ENCODE results near the gene RGS3.

The RGS3 gene

GRCh38 chr9:113585085-113585442, 121.5 kb downstream of the RGS3 start:
- no peak for DNase-seq (ENCODE audit: low read depth)

GRCh38 chr9:113585555-113585954, 122.0 kb downstream of the RGS3 start:
- no peak for DNase-seq (ENCODE audit: low read depth)

- DNase-seq (ENCODE audit: low read depth) = no peak
These were observed 124.0 kb downstream of the RGS3 start for GRCh38 chr9:113587471-113588031.

GRCh38 chr9:113588242-113588810, 124.8 kb downstream of the RGS3 start:
- no peak for DNase-seq (ENCODE audit: low read depth)

- DNase-seq (ENCODE audit: low read depth) = no peak
These were observed 125.4 kb downstream of the RGS3 start for GRCh38 chr9:113588936-113589335.

GRCh38 chr9:113589407-113589806, 125.9 kb downstream of the RGS3 start:
- DNase-seq (ENCODE audit: low read depth) = no peak

GRCh38 chr9:113589890-113590289, 126.4 kb downstream of the RGS3 start:
- no peak for DNase-seq (ENCODE audit: low read depth)

- no peak for DNase-seq (ENCODE audit: low read depth)
These were observed 126.9 kb downstream of the RGS3 start for GRCh38 chr9:113590389-113590788.

GRCh38 chr9:113590991-113591898, 127.7 kb downstream of the RGS3 start:
- no peak for DNase-seq (ENCODE audit: low read depth)

GRCh38 chr9:113591899-113592625, 128.5 kb downstream of the RGS3 start:
- DNase-seq (ENCODE audit: low read depth) = no peak

GRCh38 chr9:113592876-113593575, 129.5 kb downstream of the RGS3 start:
- DNase-seq (ENCODE audit: low read depth) = no peak

- no peak for DNase-seq (ENCODE audit: low read depth)
These were observed 130.3 kb downstream of the RGS3 start for GRCh38 chr9:113593682-113594281.

- no peak for DNase-seq (ENCODE audit: low read depth)
These were observed 131.2 kb downstream of the RGS3 start for GRCh38 chr9:113594484-113595299.

GRCh38 chr9:113596616-113597320, 133.2 kb downstream of the RGS3 start:
- DNase-seq (ENCODE audit: low read depth) = no peak

GRCh38 chr9:113597390-113598241, 134.1 kb downstream of the RGS3 start:
- DNase-seq (ENCODE audit: low read depth) = no peak

- no peak for DNase-seq (ENCODE audit: low read depth)
These were observed 134.9 kb downstream of the RGS3 start for GRCh38 chr9:113598451-113598850.

- no peak for DNase-seq (ENCODE audit: low read depth)
These were observed 135.4 kb downstream of the RGS3 start for GRCh38 chr9:113598883-113599282.

- DNase-seq (ENCODE audit: low read depth) = no peak
These were observed 136.1 kb downstream of the RGS3 start for GRCh38 chr9:113599646-113600022.
